HepG2 (cell line): ENCODE data around the gene GSDMA. TPM values are rescaled to one million over a fixed set of nuclear protein-coding genes. Genes with fewer than 3 reads are reported as not detected.
A peak's percentile ranks its signal among the peaks of the same experiment; 100 is the strongest.

ENCODE experiments used
- ARNTL ChIP-seq: sonication (generic); formaldehyde crosslinking; IDR thresholded peaks from 2 replicates; pipeline ENCODE4 v1.4.0; 2020; ENCODE audit warnings: mild to moderate bottlenecking, missing genetic modification reagents
- BORCS8-MEF2B ChIP-seq: sonication (generic); formaldehyde crosslinking; IDR thresholded peaks from 2 replicates; pipeline ENCODE4 v1.8.0; 2022; ENCODE audit warnings: mild to moderate bottlenecking, missing genetic modification reagents
- FIP1L1 ChIP-seq: fragments of 200-400 bp; formaldehyde crosslinking; IDR thresholded peaks from 2 replicates; pipeline ENCODE4 v1.6.1; 2018; ENCODE audit warnings: low read depth, mild to moderate bottlenecking, low read length, moderate library complexity, borderline replicate concordance; ENCODE audit not compliant: insufficient read depth
- FOXJ3 ChIP-seq: sonication (generic); formaldehyde crosslinking; IDR thresholded peaks from 2 replicates; pipeline ENCODE4 v1.4.0; 2020; ENCODE audit warnings: missing genetic modification reagents, mild to moderate bottlenecking, borderline replicate concordance
- HOXA7 ChIP-seq: sonication (generic); formaldehyde crosslinking; IDR thresholded peaks from 2 replicates; pipeline ENCODE4 v1.8.1; 2022; ENCODE audit warnings: mild to moderate bottlenecking, missing genetic modification reagents, moderate library complexity
- ISL2 ChIP-seq: sonication (generic); formaldehyde crosslinking; IDR thresholded peaks from 2 replicates; pipeline ENCODE4 v1.5.0; 2020; ENCODE audit warnings: missing genetic modification reagents
- KLF11 ChIP-seq: IDR thresholded peaks from 2 replicates; pipeline ENCODE4 v1.6.1; 2016; ENCODE audit warnings: missing compliant biosample characterization
- KLF6 ChIP-seq: IDR thresholded peaks from 2 replicates; pipeline ENCODE4 v1.8.0; 2016; ENCODE audit warnings: missing biosample characterization, missing genetic modification reagents
- KMT2B ChIP-seq: IDR thresholded peaks from 2 replicates; pipeline ENCODE4 v1.6.1; 2016; ENCODE audit warnings: missing genetic modification reagents, missing compliant biosample characterization
- SP5 ChIP-seq: IDR thresholded peaks from 2 replicates; pipeline ENCODE4 v1.6.1; 2016; ENCODE audit warnings: low read depth, borderline replicate concordance
- ZNF383 ChIP-seq: sonication (generic); formaldehyde crosslinking; IDR thresholded peaks from 2 replicates; pipeline ENCODE4 v1.4.0; 2020; ENCODE audit warnings: missing genetic modification reagents, mild to moderate bottlenecking, borderline replicate concordance
- ZNF761 ChIP-seq: sonication (generic); formaldehyde crosslinking; conservative IDR thresholded peaks from 2 replicates; pipeline ENCODE4 v1.4.0; 2020; ENCODE audit warnings: mild to moderate bottlenecking, missing genetic modification reagents
- ZNF850 ChIP-seq: sonication (generic); formaldehyde crosslinking; conservative IDR thresholded peaks from 2 replicates; pipeline ENCODE4 v1.9.0; 2021; ENCODE audit warnings: mild to moderate bottlenecking, missing genetic modification reagents
- polyA plus RNA-seq, 8 experiments: library from polyadenylated mRNA; depleted of rRNA in 3 of 8; stranded (reverse) in 7 of 8; unstranded in 1 of 8; fragments of >200 nt; fragmentation: Illumina TruSeq in 4 of 8; extraction: Trizol in 4 of 8; gene quantifications; 2 replicates each; pipeline versions ENCODE4 v1.2.1 to v1.2.3, GENCODE V29; 2011 to 2016; ENCODE audit warnings: low read depth in 4 of 8, missing spikeins in 1 of 8, mixed read lengths in 1 of 8; ENCODE audit not compliant: insufficient read depth in 1 of 8
- total RNA-seq, 5 experiments: library from RNA; depleted of rRNA; stranded (reverse); fragments of >200 nt; fragmentation: Illumina TruSeq; extraction: Trizol; gene quantifications; 2 replicates each; pipeline ENCODE4 v1.2.3, GENCODE V29; 2016; ENCODE audit warnings: low read depth in 1 of 5
- TF ChIP-seq, protein P1 (sequence below): sonication (generic); formaldehyde crosslinking; IDR thresholded peaks from 2 replicates; pipeline ENCODE4 v1.9.0; 2021; ENCODE audit warnings: missing genetic modification reagents, borderline replicate concordance
- TF ChIP-seq, protein P2 (sequence below): sonication (generic); formaldehyde crosslinking; IDR thresholded peaks from 2 replicates; pipeline ENCODE4 v1.4.0; 2020; ENCODE audit warnings: missing genetic modification reagents
- TF ChIP-seq, protein P3 (sequence below): sonication (generic); formaldehyde crosslinking; IDR thresholded peaks from 2 replicates; pipeline ENCODE4 v1.5.0; 2020; ENCODE audit warnings: mild to moderate bottlenecking, missing genetic modification reagents, moderate library complexity
- TF ChIP-seq, protein P4 (sequence below): sonication (generic); formaldehyde crosslinking; IDR thresholded peaks from 2 replicates; pipeline ENCODE4 v1.5.0; 2020; ENCODE audit warnings: mild to moderate bottlenecking, low read depth, missing genetic modification reagents, borderline replicate concordance
- TF ChIP-seq, protein P5 (sequence below): sonication (generic); formaldehyde crosslinking; IDR thresholded peaks from 2 replicates; pipeline ENCODE4 v1.5.0; 2020; ENCODE audit warnings: mild to moderate bottlenecking, missing genetic modification reagents, borderline replicate concordance
- TF ChIP-seq, protein P6 (sequence below): sonication (generic); formaldehyde crosslinking; IDR thresholded peaks from 2 replicates; pipeline ENCODE4 v1.8.0; 2022; ENCODE audit warnings: missing genetic modification reagents, low read depth, mild to moderate bottlenecking, borderline replicate concordance

Gene GSDMA
- total and polyA plus RNA-seq, 2 of the 13 experiments (the other 11 are each of a cell fraction or from before 2014, with no cell fraction given) = not detected

DNA sequence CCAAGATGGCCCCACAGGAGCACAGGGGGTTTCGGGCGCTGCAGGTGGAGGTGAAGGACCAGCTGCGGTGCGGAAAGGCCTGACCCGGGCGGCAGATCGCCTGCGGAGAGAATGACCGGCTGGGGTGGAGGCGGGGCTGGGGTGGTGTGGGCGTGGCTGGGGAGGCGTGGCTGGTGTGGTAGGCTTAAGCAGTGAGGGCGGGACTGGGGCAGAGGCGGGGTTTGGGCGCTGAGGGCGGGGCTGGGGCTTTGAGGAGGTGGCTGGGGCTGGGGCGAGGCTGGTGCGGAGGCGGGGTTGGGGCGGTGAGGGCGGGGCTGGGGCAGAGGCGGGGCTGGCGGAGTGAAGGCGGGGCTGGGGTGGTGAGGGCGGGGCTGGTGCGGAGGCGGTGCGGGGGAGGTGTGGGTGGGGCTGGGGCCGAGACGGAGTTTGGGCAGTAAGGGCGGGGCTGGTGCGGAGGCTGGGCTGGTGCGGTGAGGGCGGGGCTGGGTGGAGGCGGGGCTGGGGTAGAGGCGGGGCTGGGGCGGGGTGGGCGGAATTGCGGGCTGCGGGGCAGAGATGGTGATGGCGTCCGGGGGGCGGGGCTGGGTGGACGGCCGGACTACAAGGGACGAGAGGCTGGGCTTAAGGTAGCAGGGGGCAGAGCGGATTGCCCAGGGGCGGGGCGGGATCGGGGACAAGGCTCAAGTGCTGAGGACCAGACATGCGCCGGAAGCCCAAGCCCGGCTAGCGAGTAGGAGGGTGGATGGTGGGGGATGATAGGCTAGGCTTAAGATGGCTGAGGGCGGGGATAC lies 9.9 kb upstream of the GSDMA start (continued):
- TF ChIP-seq, protein P1, sequence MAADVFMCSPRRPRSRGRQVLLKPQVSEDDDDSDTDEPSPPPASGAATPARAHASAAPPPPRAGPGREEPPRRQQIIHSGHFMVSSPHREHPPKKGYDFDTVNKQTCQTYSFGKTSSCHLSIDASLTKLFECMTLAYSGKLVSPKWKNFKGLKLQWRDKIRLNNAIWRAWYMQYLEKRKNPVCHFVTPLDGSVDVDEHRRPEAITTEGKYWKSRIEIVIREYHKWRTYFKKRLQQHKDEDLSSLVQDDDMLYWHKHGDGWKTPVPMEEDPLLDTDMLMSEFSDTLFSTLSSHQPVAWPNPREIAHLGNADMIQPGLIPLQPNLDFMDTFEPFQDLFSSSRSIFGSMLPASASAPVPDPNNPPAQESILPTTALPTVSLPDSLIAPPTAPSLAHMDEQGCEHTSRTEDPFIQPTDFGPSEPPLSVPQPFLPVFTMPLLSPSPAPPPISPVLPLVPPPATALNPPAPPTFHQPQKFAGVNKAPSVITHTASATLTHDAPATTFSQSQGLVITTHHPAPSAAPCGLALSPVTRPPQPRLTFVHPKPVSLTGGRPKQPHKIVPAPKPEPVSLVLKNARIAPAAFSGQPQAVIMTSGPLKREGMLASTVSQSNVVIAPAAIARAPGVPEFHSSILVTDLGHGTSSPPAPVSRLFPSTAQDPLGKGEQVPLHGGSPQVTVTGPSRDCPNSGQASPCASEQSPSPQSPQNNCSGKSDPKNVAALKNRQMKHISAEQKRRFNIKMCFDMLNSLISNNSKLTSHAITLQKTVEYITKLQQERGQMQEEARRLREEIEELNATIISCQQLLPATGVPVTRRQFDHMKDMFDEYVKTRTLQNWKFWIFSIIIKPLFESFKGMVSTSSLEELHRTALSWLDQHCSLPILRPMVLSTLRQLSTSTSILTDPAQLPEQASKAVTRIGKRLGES = no peak
- TF ChIP-seq ARNTL = no peak
- no peak for TF ChIP-seq FOXJ3
- TF ChIP-seq, protein P2, sequence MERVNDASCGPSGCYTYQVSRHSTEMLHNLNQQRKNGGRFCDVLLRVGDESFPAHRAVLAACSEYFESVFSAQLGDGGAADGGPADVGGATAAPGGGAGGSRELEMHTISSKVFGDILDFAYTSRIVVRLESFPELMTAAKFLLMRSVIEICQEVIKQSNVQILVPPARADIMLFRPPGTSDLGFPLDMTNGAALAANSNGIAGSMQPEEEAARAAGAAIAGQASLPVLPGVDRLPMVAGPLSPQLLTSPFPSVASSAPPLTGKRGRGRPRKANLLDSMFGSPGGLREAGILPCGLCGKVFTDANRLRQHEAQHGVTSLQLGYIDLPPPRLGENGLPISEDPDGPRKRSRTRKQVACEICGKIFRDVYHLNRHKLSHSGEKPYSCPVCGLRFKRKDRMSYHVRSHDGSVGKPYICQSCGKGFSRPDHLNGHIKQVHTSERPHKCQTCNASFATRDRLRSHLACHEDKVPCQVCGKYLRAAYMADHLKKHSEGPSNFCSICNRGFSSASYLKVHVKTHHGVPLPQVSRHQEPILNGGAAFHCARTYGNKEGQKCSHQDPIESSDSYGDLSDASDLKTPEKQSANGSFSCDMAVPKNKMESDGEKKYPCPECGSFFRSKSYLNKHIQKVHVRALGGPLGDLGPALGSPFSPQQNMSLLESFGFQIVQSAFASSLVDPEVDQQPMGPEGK = peak; percentile 57
- no peak for TF ChIP-seq HOXA7
- TF ChIP-seq ZNF383 = no peak
- peak; percentile 53; the same call in 1 of the 2 replicates for TF ChIP-seq BORCS8-MEF2B (CRISPR knock-in tag)
- TF ChIP-seq ZNF850 (CRISPR knock-in tag) = no peak
- TF ChIP-seq, protein P3, sequence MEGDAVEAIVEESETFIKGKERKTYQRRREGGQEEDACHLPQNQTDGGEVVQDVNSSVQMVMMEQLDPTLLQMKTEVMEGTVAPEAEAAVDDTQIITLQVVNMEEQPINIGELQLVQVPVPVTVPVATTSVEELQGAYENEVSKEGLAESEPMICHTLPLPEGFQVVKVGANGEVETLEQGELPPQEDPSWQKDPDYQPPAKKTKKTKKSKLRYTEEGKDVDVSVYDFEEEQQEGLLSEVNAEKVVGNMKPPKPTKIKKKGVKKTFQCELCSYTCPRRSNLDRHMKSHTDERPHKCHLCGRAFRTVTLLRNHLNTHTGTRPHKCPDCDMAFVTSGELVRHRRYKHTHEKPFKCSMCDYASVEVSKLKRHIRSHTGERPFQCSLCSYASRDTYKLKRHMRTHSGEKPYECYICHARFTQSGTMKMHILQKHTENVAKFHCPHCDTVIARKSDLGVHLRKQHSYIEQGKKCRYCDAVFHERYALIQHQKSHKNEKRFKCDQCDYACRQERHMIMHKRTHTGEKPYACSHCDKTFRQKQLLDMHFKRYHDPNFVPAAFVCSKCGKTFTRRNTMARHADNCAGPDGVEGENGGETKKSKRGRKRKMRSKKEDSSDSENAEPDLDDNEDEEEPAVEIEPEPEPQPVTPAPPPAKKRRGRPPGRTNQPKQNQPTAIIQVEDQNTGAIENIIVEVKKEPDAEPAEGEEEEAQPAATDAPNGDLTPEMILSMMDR = no peak
- no peak for TF ChIP-seq KLF11 (CRISPR knock-in tag)
- TF ChIP-seq SP5 (CRISPR knock-in tag) = peak; percentile 72
- no peak for TF ChIP-seq KMT2B (CRISPR knock-in tag)
- TF ChIP-seq, protein P4, sequence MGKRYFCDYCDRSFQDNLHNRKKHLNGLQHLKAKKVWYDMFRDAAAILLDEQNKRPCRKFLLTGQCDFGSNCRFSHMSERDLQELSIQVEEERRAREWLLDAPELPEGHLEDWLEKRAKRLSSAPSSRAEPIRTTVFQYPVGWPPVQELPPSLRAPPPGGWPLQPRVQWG = no peak
- no peak for TF ChIP-seq FIP1L1
- TF ChIP-seq, protein P5, sequence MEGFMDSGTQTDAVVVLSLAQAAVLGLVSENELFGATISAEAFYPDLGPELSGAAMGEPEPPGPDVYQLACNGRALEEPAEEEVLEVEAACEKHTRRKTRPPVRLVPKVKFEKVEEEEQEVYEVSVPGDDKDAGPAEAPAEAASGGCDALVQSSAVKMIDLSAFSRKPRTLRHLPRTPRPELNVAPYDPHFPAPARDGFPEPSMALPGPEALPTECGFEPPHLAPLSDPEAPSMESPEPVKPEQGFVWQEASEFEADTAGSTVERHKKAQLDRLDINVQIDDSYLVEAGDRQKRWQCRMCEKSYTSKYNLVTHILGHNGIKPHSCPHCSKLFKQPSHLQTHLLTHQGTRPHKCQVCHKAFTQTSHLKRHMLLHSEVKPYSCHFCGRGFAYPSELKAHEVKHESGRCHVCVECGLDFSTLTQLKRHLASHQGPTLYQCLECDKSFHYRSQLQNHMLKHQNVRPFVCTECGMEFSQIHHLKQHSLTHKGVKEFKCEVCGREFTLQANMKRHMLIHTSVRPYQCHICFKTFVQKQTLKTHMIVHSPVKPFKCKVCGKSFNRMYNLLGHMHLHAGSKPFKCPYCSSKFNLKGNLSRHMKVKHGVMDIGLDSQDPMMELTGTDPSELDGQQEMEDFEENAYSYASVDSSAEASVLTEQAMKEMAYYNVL (CRISPR knock-in tag) = no peak
- TF ChIP-seq KLF6 (CRISPR knock-in tag) = 0 out of 2 replicates have a peak, but pooled peaks have one; percentile 31
- TF ChIP-seq, protein P6, sequence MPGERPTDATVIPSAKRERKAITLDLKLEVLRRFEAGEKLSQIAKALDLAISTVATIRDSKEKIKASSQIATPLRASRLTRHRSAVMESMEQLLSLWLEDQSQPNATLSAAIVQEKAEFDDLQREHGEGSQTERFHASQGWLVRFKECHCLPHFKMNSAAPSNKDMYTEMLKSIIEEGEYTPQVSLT (CRISPR knock-in tag) = no peak
- TF ChIP-seq ZNF761 = no peak
- no peak for TF ChIP-seq ISL2
